ENCODE data around the gene SCAMP5. TPM values are rescaled to one million over a fixed set of nuclear protein-coding genes. Genes with fewer than 3 reads are reported as not detected.
A peak's percentile ranks its signal among the peaks of the same experiment; 100 is the strongest.

SCAMP5 gene
- total RNA-seq, 1 donor from 2014 or later, result 10.6 TPM

DNA sequence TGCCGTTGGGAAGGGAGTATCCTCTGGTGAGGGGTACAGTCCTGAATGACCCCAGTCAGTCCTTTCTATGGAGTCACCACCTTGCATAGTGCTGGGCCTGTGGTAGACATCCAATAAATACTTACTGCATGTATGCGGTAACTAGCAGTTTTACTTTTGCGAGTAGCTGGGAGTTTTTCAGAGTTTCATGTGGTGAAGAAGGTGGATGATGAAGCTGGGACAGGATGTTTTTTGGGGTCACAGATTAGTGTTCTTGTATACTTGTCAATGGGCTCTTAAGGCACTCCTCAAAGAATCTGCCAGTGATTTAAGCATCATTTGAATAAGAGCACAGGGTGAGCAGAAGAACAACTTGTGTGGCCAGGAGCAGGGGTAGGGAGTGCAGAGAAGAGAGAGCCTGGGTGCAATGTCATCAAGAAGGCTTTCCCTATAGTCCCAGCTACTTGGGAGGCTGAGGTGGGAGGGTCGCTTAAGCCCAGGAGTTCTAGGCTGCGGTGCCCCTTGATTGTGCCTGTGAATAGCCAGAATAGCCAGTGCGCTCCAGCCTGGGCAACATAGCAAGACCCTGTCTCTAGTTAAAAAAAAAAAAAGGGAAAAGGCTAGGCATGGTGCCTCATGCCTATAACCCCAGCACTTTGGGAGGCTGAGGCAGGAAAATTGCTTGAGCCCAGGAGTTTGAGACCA is 50.1 kb downstream of the SCAMP5 start:
- DNase-seq (ENCODE audit: low read depth), result no peak

DNA sequence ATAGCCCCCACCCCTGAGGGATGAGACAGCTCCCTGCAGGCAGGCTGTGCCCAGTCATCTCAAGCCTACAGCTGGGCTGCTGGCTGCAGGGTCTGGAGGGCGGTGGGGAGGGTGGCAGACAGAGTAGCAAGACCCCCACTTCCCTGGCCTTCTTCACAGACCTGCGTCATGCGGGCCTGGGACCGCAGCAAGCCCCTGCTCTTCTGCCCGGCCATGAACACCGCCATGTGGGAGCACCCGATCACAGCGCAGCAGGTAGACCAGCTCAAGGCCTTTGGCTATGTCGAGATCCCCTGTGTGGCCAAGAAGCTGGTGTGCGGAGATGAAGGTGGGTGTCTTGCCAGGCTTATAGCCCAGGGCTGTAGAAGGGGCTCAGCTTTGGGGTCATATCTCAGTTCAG is 53.0 kb downstream of the SCAMP5 start:
- no peak for DNase-seq (ENCODE audit: low read depth)

DNA sequence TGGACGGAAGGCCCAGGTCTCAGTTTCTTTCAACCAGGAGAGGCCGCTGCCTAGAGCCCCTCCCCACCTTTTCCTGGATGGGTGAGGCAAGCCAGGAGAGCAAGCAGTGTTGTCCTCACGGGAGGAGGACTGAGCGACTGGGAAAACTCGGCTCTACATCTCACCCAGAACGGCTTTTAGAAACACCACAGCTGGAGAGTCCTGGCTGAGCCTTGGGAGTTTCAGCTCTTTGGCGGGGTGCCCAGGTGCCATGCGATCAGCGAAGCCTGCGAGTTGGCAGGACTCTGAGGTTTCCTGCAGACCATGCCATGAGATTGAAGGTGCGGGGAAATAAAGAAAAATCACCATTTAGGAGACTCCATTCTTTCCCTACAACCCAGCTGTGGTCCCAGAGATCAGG is 54.0 kb downstream of the SCAMP5 start:
- peak; percentile 72 for DNase-seq (ENCODE audit: low read depth)

DNA sequence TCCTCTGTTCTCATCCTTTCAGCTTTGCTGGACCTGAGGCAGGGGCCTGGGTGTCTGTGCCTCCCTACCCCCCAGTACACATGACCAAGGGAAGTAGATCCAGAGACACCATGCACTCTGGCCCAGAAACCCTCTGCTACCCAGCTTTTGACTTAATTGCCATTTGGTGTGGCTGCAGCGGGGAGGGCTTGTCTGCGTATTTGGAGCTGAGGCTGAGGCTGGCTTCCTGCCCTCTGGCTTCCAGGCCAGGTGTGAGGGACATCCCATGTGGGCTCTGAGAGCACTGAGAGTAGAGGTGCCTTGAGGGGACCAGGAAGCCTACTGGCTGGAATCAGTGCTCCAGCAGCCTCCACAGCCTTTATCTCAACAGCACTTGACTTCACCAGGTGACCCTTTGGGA is 54.9 kb downstream of the SCAMP5 start:
- DNase-seq (ENCODE audit: low read depth), result no peak

DNA sequence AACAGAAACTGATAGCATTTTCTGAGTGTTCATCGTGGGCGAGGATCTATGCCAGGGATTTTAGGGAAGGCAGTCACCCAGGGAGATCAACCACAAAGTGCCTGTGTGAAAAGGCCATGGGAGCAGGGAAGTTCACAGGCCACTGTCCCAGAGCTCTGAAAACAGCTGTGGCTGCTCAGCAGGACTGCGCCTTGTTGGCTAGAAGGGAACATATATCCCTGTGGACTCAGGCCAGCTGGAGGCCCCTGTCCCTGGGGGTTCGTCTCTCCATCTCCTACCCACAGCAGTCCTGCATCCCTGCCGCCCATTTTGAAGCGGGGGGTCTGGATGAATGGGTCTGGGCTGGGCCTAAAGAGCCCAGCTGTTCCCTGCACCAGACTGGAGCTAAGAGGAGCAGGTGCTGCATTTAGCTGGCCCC is 55.8 kb downstream of the SCAMP5 start:
- no peak for DNase-seq (ENCODE audit: low read depth)

DNA sequence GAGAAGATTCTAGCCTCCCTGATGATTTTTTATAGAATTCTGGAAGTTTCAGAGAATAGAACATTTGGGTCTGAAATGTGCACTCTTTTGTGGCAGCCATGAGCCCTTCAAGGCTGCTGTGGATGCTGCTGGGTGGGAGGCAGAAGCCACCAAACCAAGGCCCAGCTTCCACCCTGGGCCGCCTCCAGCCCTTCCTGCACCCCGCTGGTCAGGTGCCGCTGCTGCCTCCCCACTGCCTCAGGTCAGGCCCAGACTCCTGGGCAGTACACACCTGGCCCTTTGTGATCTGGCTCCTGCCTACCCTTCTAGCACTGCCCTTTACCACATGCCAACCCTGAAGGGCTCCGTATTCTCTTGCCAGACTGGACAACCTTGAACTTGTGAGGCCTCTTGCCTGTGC is 56.3 kb downstream of the SCAMP5 start:
- no peak for DNase-seq (ENCODE audit: low read depth)

DNA sequence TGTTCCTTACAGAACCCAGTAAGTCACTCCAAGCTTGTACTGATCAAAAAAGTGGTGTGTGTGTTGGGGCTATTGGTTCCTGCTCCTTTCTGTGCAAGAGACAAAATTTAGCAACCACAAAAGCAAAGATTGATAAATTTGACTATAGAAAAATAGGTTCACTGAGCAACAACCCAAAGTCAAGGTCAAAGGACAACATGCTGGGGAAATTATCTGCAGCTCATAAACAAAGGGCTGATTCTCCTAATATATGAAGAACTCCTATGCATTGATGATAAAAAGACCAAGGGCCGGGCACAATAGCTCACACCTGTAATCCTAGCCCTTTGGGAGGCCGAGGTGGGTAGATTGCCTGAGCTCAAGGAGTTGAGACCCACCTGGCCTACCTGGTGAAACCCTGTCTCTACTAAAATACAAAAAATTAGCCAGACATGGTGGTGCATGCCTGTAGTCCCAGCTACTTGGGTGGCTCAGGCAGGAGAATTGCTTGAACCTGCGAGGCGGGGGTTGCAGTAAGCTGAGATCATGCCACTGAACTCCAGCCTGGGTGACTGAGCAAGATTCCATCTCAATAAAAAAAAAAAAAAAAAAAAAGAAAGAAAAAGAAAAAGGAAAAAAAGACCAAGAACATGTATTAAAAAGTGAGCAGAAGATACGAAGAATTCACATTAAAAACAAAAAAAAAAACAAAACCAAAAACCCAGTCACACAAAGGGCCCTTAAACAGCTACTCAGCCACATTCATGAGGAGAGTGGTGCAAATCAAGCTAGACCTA is 57.8 kb downstream of the SCAMP5 start:
- DNase-seq (ENCODE audit: low read depth), result no peak

DNA sequence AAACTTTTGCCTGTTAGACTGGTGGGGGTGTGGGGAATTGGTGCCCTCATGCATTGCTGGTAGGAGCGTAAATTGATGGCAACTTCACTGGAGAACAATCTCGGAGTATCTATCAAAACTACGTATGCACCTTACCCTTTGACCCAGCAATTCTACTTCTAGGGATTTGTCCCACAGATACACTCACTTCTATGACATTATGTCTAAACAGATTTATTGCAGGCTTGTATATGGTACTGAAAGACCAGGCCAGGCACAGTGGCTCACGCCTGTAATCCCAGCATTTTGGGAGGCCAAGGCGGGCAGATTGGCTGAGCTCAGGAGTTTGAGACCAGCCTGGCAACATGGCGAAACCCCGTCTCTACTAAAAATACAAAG is 58.4 kb downstream of the SCAMP5 start:
- DNase-seq (ENCODE audit: low read depth), result no peak

DNA sequence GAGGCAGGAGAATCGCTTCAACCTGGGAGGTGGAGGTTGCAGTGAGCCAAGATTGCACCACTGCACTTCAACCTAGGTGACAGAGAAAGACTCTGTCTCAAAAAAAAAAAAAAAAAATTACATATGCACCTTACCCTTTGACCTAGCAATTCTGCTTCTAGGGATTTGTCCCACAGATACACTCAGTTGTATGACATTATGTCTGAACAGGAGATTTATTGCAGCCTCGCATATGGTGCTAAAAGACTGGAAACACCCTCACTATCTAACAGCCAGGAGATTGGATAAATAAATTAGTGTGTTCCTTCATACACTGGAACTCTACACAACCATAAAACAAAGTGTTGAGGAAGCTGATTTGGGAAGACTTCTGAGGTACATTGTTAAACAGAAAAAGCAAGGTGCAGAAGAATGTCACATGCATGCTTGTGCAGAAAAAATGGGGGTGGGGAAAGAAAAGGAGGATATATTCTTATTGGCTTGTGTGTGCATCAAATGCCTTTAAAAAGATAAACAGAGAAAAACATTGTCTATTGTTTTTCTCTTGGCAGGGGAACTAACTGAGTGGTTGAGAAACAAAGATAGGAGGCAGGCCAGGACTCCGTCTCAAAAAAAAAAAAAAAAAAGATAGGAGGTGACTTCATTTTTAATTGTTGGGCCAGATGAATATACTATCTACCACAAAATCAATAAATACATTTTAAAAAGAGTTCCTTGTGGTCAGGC is 59.0 kb downstream of the SCAMP5 start:
- no peak for DNase-seq (ENCODE audit: low read depth)

DNA sequence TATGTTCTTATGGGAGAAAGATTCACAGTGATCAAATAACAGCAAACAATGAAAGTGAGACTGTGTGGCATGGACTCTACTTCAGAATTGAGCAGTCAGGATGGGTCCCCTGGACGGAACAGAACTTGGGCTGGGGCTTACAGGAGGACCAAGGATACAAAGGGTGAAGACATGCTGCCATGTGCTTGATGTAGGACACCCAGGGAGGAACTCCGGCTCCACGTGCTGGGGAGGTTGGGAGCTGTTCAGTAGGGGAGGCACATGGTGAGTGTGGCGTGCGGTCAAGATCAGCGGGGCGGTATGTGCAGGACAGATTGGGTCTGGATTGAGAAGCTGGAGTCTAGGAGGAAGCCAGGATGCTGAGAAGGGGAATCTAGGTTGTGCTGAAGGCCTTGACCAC is 60.7 kb downstream of the SCAMP5 start:
- DNase-seq (ENCODE audit: low read depth), result no peak

DNA sequence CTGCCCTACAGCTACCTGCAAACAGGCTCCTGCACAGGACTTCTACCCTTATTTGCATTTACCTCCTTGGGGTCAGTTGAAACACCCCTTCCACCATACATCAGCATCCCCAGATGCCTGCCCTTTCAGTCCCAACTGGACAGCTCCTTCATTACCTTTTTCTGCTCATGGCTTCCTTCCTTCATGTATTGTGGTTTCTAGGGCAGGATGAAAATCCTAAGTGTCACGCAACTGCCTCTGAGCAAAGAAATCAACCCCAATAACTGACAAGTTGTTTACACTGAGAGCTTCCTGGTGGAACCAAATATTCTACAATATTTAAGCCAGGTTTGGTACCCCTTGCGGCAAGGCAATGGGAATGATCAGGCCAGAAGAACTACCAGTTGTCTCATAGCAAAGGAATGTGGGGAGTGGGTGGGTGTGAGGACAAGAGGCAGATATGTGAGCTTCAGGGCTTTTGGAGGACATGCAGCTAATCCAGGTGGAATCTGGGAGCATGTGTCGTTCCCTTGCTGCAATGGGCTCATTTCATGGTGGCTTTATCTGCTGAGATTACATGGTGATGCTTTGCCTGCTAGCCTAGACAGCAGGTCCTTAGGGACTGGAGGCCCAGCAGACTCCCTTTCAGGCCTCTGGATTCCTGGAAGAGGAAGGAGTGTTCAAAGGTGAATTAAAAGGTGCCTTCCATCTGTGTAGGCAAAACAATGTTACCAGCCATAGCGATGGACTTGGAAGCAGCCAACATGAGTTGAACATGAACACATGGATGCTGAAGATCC is 63.0 kb downstream of the SCAMP5 start:
- DNase-seq (ENCODE audit: low read depth), result peak; percentile 36

DNA sequence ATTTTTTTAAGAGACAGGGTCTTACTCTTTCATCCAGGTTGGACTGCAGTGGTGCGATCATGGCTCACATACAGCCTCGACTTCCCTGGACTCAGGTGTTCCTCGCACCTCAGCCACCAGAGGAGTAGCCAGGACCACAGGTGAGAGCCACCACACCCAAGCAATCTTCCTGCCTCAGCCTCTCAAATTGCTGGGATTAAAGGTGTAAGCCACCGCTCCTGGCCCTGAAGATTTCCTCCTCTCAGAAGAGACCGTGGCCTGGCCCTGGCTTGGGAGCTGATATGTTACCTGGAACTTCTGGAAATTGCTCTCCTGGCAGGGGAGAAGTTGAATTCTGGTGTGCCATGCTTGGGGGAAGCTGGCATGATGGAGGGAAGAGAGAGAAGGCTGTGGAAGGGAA is 64.2 kb downstream of the SCAMP5 start:
- DNase-seq (ENCODE audit: low read depth), result no peak

DNA sequence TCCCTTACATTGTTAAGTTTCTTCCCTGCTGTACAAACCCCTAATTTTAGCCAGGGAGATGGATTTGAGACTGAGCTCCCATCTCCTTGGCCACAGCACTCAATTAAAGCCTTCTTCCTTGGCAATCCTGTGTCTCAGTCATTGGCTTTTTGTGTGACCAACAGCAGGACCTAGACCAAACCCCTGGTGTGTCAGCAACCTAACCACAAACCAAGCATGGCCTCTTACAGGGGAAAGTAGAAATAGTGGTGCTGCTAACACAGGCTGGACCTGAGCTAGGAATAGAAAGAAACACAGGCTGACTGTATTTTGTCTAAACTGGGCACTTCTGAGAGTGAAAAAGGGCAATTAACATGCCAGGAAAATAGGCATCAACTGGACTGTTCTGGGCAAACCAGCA is 65.9 kb downstream of the SCAMP5 start:
- peak; percentile 58 for DNase-seq (ENCODE audit: low read depth)

DNA sequence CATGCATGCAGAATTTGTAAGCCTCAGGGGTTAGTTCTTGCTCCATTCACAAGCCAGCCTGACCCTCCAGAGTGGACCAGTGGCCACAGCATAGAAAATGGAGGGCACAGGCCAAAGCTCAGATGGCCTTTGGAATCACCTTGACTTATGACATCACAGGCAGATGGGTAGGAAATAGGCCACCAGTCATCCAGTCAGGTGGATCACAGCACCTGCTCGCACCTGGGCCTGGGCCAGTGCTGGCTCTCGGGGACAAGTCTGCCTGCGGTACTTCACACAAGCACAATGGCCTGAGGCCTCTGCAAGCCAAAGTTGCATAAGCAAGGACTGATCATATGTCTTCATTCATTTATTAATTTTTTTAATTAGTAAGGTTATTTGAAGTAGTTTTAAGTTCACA is 67.3 kb downstream of the SCAMP5 start:
- DNase-seq (ENCODE audit: low read depth), result no peak

DNA sequence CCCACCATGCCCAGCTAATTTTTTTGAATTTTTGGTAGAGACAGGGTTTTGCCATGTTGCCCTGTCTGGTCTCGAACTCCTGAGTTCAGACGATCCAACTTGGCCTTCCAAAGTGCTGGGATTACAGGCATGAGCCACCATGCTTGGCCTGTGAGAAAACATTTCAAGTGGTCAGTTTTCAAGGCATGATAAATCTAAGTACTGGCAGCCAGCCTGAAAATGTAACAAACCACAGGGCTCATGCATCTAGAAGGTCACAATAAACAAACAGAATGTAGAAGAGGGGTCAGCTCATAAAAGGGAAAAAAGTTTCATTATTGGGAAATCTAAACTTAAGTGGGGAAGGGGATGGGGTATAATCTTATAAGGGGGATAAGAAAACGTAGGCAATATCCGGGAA is 68.0 kb downstream of the SCAMP5 start:
- DNase-seq (ENCODE audit: low read depth), result peak; percentile 57

DNA sequence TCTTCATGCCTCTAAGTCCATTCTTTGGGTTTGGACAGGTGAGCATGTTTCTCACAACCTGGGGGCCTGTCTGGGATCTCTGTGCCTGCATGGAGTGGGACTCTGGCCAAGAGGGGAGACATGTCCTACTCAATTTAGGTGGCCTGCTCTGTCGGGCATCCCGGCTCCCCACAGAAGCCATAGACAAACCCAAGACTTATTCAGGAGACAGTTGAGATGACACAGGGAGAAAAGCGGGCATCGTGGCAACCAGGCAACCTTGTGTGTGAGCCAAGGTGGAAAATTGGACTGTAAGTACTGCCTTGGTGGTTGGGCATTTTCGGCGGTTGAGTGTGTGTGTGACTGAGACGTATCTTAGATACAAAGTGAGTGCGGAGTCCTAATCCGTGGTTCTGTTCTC is 68.5 kb downstream of the SCAMP5 start:
- DNase-seq (ENCODE audit: low read depth), result no peak

DNA sequence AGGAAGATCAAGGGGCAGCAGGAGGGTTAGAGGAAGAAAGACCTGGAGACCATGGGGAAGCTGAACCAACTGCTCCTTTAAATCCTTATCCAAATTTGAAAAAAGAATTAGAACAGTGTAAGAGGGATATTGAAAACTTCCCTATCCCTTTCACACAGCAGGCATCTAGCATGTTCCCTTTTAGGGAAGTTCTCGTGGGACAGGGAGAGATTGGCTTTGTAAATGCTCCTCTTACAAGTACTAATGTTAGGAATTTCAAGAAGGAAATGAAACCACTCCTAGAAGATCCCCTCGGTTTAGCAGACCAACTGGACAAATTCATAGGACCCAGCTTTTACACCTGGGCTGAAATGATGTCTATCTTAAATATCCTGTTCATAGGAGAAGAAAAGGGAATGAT is 69.5 kb downstream of the SCAMP5 start:
- no peak for DNase-seq (ENCODE audit: low read depth)

DNA sequence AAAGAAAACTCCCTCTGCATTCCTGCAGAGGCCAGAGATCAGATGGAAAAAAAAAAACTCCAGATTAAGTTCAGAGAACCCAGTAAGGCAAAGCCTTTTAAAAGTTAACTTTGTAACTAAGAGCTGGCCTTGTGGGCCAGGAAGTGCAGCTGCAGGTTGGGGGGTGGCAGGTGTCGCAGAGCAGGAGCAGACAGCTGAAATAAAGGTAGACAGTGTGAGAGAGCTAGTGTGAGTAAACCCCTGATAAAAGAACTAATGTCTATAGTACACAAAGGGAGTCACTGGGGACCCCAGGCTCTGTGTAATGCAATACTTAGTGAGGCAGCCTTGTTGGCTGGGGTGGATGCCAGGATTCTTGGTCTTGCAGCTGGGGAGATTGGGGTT is 70.1 kb downstream of the SCAMP5 start:
- DNase-seq (ENCODE audit: low read depth), result peak; percentile 33

DNA sequence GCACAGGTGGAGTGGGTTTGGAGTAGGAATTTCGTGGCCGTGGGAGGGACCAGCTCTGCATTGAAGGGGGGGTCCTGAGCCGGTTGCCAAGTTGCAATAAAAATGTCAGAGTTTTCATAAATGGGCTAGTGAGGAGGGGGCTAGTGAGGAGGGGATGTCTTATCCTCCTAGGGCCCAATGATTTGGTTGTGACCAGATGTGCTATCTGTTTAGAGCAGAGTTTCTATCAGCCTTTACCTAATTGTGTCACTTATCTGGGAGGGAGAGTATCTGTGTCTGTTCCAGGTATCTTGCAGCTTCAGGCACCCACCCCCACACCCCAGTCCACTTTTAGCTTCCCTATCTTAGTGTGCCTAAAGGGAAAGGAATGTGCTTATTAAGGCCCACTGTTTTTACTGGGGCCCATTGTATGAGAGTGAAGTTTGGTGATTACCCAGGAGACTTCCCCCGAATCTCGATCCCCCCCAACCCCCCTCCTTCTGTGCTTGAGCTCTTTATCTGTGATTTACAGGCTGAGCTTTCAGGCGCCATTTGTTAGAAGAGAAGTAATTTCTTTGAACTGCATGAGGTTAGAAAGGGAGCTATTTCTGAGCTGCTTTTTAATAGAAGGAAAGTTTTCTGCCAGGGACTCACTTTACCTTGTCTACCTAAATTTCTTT is 70.6 kb downstream of the SCAMP5 start:
- DNase-seq (ENCODE audit: low read depth), result no peak

DNA sequence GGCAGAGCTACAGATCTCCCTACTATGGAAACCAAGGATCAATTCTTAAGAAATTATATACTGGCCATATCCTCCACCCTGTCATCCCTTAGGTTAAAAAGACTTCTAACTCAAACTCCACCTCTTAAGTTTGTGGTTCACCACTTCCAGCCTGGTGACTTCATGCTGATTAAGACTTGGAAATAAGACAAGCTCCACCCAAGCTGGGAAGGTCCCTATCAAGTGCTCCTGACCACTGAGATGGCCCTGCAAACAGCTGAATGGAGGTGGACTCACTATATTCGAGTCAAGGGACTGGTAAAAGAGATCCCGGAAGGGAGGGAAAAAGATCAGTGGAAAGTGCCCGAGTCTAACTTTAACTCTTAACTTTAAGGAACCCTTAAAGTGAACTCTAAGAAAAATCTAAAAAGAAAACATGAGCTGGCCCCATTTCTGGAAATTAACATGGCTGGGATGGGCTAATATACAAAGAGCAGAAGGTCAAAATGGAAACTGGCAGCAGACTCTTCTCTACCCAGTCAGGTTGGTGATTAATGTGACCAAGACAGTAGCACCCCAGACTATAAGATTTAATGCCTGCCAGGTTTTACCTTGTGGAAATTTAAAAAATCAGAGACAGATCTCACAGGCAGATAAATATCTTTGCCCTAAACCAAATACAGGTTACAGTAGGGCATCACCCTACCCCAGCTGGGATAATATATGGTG is 71.9 kb downstream of the SCAMP5 start:
- peak; percentile 72 for DNase-seq (ENCODE audit: low read depth)

DNA sequence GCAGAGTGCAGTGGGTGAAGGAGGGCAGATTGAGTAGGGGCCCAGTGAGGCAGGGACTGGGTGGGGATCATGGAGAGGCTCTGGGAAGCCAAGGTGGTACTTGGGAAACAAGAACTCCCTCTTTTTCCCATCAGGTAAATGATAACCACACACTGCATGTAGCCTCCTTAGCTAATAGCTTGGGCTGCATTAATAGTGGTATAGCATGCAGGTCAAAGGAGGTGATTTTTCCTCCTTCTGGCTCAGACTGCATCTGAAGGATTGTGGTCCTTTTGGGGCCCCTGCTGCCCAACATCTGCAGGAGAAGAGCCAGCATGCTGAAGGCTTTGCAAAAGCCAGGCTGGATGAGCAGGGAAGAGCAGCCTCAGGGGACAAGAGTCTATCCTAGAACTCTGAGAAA is 73.4 kb downstream of the SCAMP5 start:
- no peak for DNase-seq (ENCODE audit: low read depth)

Measured in renal cortical epithelial cell (primary cell).